H1 (cell line): ENCODE data around the gene BSN.

Experiments
- BRCA1 ChIP-seq: IDR thresholded peaks from 2 replicates; pipeline ENCODE4 v1.6.1; 2012; ENCODE audit warnings: low read depth, low read length, improper control_type of control experiment
- CEBPB ChIP-seq: IDR thresholded peaks from 2 replicates; pipeline ENCODE4 v1.6.1; 2012; ENCODE audit warnings: low read depth, low read length
- CHD1 ChIP-seq: IDR thresholded peaks from 2 replicates; pipeline ENCODE4 v1.6.1; 2012; ENCODE audit warnings: low read depth, low read length, improper control_type of control experiment
- CREB1 ChIP-seq: IDR thresholded peaks from 2 replicates; pipeline ENCODE4 v1.6.1; 2012; ENCODE audit warnings: inconsistent platforms
- CTCF ChIP-seq, 3 experiments: IDR thresholded peaks; 1 replicate in 2 of 3; 2 replicates in 1 of 3; pipeline versions ENCODE4 v1.5.1 to v1.6.1; 2011; ENCODE audit warnings: low read length in 3 of 3, mild to moderate bottlenecking in 3 of 3, inconsistent platforms in 2 of 3, low read depth in 1 of 3, moderate library complexity in 1 of 3; ENCODE audit not compliant: insufficient read depth in 1 of 3; ENCODE audit errors: control extremely low read depth in 1 of 3
- EZH2 ChIP-seq: fragments of 200-600 bp; sonication (generic); IDR thresholded peaks from 2 replicates; pipeline ENCODE4 v1.7.1; 2012; ENCODE audit warnings: low read depth, mild to moderate bottlenecking, moderate library complexity, low read length, inconsistent platforms; ENCODE audit not compliant: severe bottlenecking
- GABPA ChIP-seq: IDR thresholded peaks from 2 replicates; pipeline ENCODE4 v1.6.1; 2011; ENCODE audit warnings: mild to moderate bottlenecking, low read length, moderate library complexity, borderline replicate concordance; ENCODE audit not compliant: insufficient read depth
- JUN ChIP-seq: IDR thresholded peaks from 2 replicates; pipeline ENCODE4 v1.6.1; 2011; ENCODE audit warnings: low read depth, mild to moderate bottlenecking, improper control_type of control experiment, low read length
- MAX ChIP-seq: IDR thresholded peaks from 2 replicates; pipeline ENCODE4 v1.6.1; 2012; ENCODE audit warnings: inconsistent platforms
- POLR2A ChIP-seq, 2 experiments: IDR thresholded peaks; 1 replicate in 1 of 2; 2 replicates in 1 of 2; pipeline ENCODE4 v1.6.1; 2011; ENCODE audit warnings: low read depth in 2 of 2, low read length in 2 of 2, mild to moderate bottlenecking in 2 of 2; ENCODE audit errors: control extremely low read depth in 1 of 2
- RAD21 ChIP-seq, 2 experiments: IDR thresholded peaks in 1 of 2; conservative IDR thresholded peaks in 1 of 2; 2 replicates each; pipeline ENCODE4 v1.6.1; 2011; ENCODE audit warnings: low read depth in 2 of 2, low read length in 2 of 2, improper control_type of control experiment in 1 of 2, inconsistent platforms in 1 of 2, mild to moderate bottlenecking in 1 of 2, moderate library complexity in 1 of 2
- RFX5 ChIP-seq: IDR thresholded peaks from 2 replicates; pipeline ENCODE4 v1.6.1; 2011; ENCODE audit warnings: low read depth, low read length, improper control_type of control experiment, borderline replicate concordance
- RNF2 ChIP-seq: fragments of 200-900, 300-1000 bp; sonication (generic); IDR thresholded peaks from 2 replicates; pipeline ENCODE4 v1.7.1; 2016; ENCODE audit warnings: borderline replicate concordance, low read depth, mild to moderate bottlenecking, antibody characterized with exemption, low read length; ENCODE audit not compliant: poor library complexity, severe bottlenecking; ENCODE audit errors: missing control alignments

GRCh38 chr3:49654955-49655556, 100.8 kb downstream of the BSN start:
- TF ChIP-seq BRCA1: no peak
- TF ChIP-seq POLR2A (IDR thresholded peaks at IDR 0.05; ENCODE audit: control extremely low read depth in 1 of 2, low read depth in 2 of 2, low read length in 2 of 2): no peak
- no peak for TF ChIP-seq CTCF (IDR thresholded peaks at IDR 0.05; ENCODE audit: control extremely low read depth in 1 of 3, insufficient read depth in 1 of 3, low read depth in 1 of 3, low read length in 3 of 3)
- no peak for TF ChIP-seq MAX
- TF ChIP-seq JUN: no peak
- no peak for TF ChIP-seq CHD1
- TF ChIP-seq EZH2: no peak
- TF ChIP-seq RFX5: no peak
- TF ChIP-seq RNF2: no peak
- TF ChIP-seq RAD21 (IDR thresholded peaks at IDR 0.05 in 1 of 2, conservative IDR thresholded peaks at IDR 0.05 in 1 of 2; ENCODE audit: low read depth in 2 of 2, low read length in 2 of 2): no peak
- TF ChIP-seq GABPA: no peak
- no peak for TF ChIP-seq CEBPB
- no peak for TF ChIP-seq CREB1
